ENCODE measurements around the gene TMEM252. TPM values are rescaled to one million over a fixed set of nuclear protein-coding genes. Genes with fewer than 3 reads are reported as not detected.

TMEM252 gene
- polyA plus RNA-seq, 1 of the 3 experiments (the other 2 are of a cell fraction): not detected

- 0% methylated on average over 3 of the region's 3 CpGs for WGBS (ENCODE audit: low lambda C conversion rate)
- no peak overlapping the region for H2AFZ ChIP-seq (ENCODE audit: low read depth)
- no peak overlapping the region for H3K4me3 ChIP-seq (ENCODE audit: low read depth in 2 of 2, low read length in 1 of 2)
- TF ChIP-seq MXI1 (IDR thresholded peaks at IDR 0.05; ENCODE audit: low read depth, low read length): no peak
- peak; percentile 30 for TF ChIP-seq CTCF (IDR thresholded peaks at IDR 0.05)
- no peak overlapping the region for H3K4me2 ChIP-seq
- H3K79me2 ChIP-seq (ENCODE audit: insufficient read depth): no peaks in the 10 kb centered on the region
- H3F3A ChIP-seq (replicated peaks; ENCODE audit: insufficient read depth): no peaks in the 10 kb centered on the region
- no peaks in the 10 kb centered on the region for H3K36me3 ChIP-seq (replicated peaks in 1 of 2; ENCODE audit: control insufficient read depth in 1 of 2, insufficient read depth in 2 of 2, low read length in 1 of 2)
- H3K9me2 ChIP-seq: no peaks in the 10 kb centered on the region
- no peak overlapping the region for H3K27ac ChIP-seq (ENCODE audit: low read depth in 2 of 2, low read length in 1 of 2)
- no peaks in the 10 kb centered on the region for H4K20me1 ChIP-seq (ENCODE audit: insufficient read depth)
- DNase-seq: no peak
- ChIA-PET POLR2A (no interaction called here), CTCF (interaction anchor here (1.3 to 1.4 kb wide), 2 partner anchors 10 to 145 kb away, joined by 3 to 6 read pairs; no protein-coding TSS in a partner anchor)
- no peaks in the 10 kb centered on the region for H3K9me3 ChIP-seq
- H3K9ac ChIP-seq: no peak overlapping the region
- no peaks in the 10 kb centered on the region; the same call in 1 of the 2 replicates for H3K27me3 ChIP-seq (ENCODE audit: insufficient read depth)
- no peaks in the 10 kb centered on the region for H3K4me1 ChIP-seq (ENCODE audit: control insufficient read depth in 1 of 2, insufficient read depth in 2 of 2, low read depth in 1 of 2, low read length in 1 of 2)
Observed at GRCh38 chr9:68574150-68574549, 33.5 kb upstream of the TMEM252 start.

- no peak overlapping the region for H3K27ac ChIP-seq (ENCODE audit: low read depth in 2 of 2, low read length in 1 of 2)
- H2AFZ ChIP-seq (ENCODE audit: low read depth): no peak overlapping the region
- H3K9me2 ChIP-seq: no peaks in the 10 kb centered on the region
- no peaks in the 10 kb centered on the region for H4K20me1 ChIP-seq (ENCODE audit: insufficient read depth)
- DNase-seq: no peak
- ChIA-PET POLR2A (no interaction called here), CTCF (interaction anchor here (1.1 to 1.5 kb wide), 2 partner anchors 16 to 17 kb away, joined by 3 to 5 read pairs; no protein-coding TSS in a partner anchor)
- no peaks in the 10 kb centered on the region for H3F3A ChIP-seq (replicated peaks; ENCODE audit: insufficient read depth)
- H3K79me2 ChIP-seq (ENCODE audit: insufficient read depth): no peaks in the 10 kb centered on the region
- no peak overlapping the region for H3K4me3 ChIP-seq (ENCODE audit: low read depth in 2 of 2, low read length in 1 of 2)
- WGBS (ENCODE audit: low lambda C conversion rate): 6% methylated on average over 3 of the region's 3 CpGs
- no peaks in the 10 kb centered on the region for H3K36me3 ChIP-seq (replicated peaks in 1 of 2; ENCODE audit: control insufficient read depth in 1 of 2, insufficient read depth in 2 of 2, low read length in 1 of 2)
- no peaks in the 10 kb centered on the region for H3K4me1 ChIP-seq (ENCODE audit: control insufficient read depth in 1 of 2, insufficient read depth in 2 of 2, low read depth in 1 of 2, low read length in 1 of 2)
- no peak overlapping the region for H3K9ac ChIP-seq
- peaks cover 27% of the 10 kb centered on the region; the same call in 1 of the 2 replicates for H3K27me3 ChIP-seq (ENCODE audit: insufficient read depth)
- no peak overlapping the region for H3K4me2 ChIP-seq
- no peaks in the 10 kb centered on the region for H3K9me3 ChIP-seq
- no peak for TF ChIP-seq EZH2phosphoT487 (IDR thresholded peaks at IDR 0.05; ENCODE audit: borderline replicate concordance, low read depth)
- TF ChIP-seq MXI1 (IDR thresholded peaks at IDR 0.05; ENCODE audit: low read depth, low read length): no peak
- TF ChIP-seq REST (IDR thresholded peaks at IDR 0.05; ENCODE audit: low read depth, low read length): no peak
- no peak for TF ChIP-seq ZBTB33 (IDR thresholded peaks at IDR 0.05; ENCODE audit: borderline replicate concordance, low read depth)
- TF ChIP-seq RCOR1 (IDR thresholded peaks at IDR 0.05; ENCODE audit: low read length): no peak
- TF ChIP-seq SMC3 (IDR thresholded peaks at IDR 0.05; ENCODE audit: low read depth, low read length): no peak
- no peak for TF ChIP-seq IRF3 (IDR thresholded peaks at IDR 0.05; ENCODE audit: low read depth, low read length)
- no peak for TF ChIP-seq TAF1 (IDR thresholded peaks at IDR 0.05; ENCODE audit: borderline replicate concordance, low read depth, low read length)
- no peak for TF ChIP-seq USF2 (IDR thresholded peaks at IDR 0.05; ENCODE audit: borderline replicate concordance, low read depth, low read length)
- no peak for TF ChIP-seq CHD2 (IDR thresholded peaks at IDR 0.05; ENCODE audit: low read length, partially characterized antibody)
- no peak for TF ChIP-seq GABPA (IDR thresholded peaks at IDR 0.05; ENCODE audit: low read depth)
- no peak for TF ChIP-seq EP300 (IDR thresholded peaks at IDR 0.05; ENCODE audit: borderline replicate concordance in 1 of 2, low read depth in 1 of 2, low read length in 1 of 2)
- no peak for TF ChIP-seq GATA2 (CRISPR knock-in tag; IDR thresholded peaks at IDR 0.05)
- no peak for TF ChIP-seq SIN3A (IDR thresholded peaks at IDR 0.05; ENCODE audit: borderline replicate concordance, low read depth, low read length)
- TF ChIP-seq NRF1 (IDR thresholded peaks at IDR 0.05; ENCODE audit: low read depth, low read length): no peak
- TF ChIP-seq JUND (IDR thresholded peaks at IDR 0.05): no peak
Observed at GRCh38 chr9:68567565-68567964, 26.9 kb upstream of the TMEM252 start.

Measured in SK-N-SH (cell line).